Measurements from ENCODE around the gene ANKHD1. TPM values are rescaled to one million over a fixed set of nuclear protein-coding genes. Genes with fewer than 3 reads are reported as not detected.

ANKHD1 gene
- total RNA-seq, 4 donors from 2014 or later = 128 to 177 (median 143) TPM

DNA sequence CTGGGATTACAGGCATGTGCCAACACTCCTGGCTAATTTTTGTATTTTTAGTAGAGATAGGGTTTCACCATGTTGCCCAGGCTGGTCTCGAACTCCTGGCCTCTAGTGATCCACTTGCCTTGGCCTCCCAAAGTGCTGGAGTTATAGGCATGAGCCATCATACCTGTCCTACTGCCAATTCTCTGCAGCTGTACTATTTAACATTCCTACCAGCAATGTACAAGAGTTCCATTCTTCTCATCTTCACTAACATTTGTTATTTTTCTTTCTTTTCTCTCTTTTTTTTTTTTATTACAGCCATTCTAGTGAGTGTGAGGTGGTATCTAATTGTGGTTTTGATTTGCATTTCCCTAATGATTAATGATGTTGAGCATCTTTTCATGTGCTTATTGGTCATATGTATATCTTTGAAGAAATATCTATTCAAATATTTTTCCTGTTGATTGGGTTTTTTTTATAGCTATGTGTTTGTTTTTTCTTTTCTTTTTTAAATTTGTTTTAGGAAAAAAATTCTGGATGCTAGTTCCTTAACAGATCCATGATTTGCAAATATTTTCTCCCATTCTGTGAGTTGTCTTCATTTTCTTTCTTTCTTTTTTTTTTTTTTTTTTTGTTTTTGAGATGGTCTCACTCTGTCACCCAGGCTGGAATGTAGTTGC lies 17.4 kb downstream of the ANKHD1 start:
- TF ChIP-seq, protein P1, sequence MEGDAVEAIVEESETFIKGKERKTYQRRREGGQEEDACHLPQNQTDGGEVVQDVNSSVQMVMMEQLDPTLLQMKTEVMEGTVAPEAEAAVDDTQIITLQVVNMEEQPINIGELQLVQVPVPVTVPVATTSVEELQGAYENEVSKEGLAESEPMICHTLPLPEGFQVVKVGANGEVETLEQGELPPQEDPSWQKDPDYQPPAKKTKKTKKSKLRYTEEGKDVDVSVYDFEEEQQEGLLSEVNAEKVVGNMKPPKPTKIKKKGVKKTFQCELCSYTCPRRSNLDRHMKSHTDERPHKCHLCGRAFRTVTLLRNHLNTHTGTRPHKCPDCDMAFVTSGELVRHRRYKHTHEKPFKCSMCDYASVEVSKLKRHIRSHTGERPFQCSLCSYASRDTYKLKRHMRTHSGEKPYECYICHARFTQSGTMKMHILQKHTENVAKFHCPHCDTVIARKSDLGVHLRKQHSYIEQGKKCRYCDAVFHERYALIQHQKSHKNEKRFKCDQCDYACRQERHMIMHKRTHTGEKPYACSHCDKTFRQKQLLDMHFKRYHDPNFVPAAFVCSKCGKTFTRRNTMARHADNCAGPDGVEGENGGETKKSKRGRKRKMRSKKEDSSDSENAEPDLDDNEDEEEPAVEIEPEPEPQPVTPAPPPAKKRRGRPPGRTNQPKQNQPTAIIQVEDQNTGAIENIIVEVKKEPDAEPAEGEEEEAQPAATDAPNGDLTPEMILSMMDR (IDR thresholded peaks at IDR 0.05; ENCODE audit: low read depth) = no peak

DNA sequence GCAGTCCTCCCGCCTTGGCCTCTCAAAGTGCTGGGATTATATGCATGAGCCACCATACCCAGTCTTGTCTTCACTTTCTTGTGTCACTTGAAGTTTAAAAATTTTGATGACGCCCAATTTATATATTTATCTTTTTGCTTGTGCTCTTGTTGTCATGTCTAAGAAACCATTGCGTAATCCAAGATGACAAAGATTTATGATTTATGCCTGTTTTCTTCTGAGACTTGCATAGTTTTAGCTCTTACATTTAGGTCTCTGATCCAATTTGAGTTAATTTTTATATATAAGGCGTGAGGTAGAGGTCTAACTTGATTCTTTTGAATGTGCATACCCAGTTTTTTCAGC lies 18.6 kb downstream of the ANKHD1 start:
- TF ChIP-seq, protein P1 (IDR thresholded peaks at IDR 0.05; ENCODE audit: low read depth) = no peak

DNA sequence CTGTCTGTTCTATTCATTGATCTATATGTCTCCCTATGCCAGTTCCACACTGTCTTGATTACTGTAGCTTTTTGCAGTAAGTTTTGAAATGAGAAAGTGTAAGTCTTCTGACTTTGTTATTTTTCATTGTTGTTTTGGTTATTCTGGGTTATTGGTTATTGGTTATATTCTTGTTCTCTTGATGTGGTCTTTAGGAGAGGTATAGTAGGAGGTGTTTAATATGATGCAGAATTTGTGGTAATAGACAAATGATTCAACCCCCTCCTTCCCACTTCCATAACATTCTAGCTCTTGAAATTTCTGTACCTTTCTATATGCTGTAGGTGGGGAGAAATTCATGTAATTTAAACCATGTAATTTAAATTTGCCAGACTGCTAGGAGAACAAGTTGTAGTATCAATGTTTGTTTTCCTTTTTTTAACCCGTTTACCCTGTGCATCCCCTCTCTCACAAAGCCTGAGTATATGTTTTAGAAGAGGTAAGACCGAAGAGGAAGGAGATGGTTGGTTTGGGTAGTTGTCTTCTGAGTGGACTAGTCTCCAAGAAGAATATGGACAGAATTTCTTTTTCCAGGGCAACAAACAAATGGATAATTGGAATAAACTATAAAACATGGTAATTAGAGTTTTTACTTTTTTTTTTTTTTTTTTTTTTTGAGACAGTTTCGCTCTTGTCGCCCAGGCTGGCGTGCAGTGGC lies 19.2 kb downstream of the ANKHD1 start:
- TF ChIP-seq, protein P1 (IDR thresholded peaks at IDR 0.05; ENCODE audit: low read depth) = no peak

DNA sequence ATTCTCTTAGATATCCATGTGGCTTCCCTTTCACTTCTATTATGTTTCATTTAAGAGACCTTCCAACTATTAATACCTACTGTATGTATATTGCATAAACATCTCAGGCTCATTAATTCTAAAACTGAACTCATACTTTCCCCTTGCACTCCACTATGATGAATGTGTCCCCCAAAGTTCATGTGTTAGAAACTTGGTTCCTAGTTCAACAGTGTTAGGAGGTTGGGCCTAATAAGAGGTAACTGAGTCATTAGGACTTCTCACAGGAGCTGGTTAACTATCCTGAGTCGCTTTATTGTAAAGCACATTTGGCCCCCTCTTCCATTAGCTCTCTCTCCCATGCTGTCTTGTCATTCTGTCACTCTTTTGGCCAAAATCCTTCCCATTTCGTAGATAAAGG lies 22.0 kb downstream of the ANKHD1 start:
- TF ChIP-seq, protein P1 (IDR thresholded peaks at IDR 0.05; ENCODE audit: low read depth) = no peak

DNA sequence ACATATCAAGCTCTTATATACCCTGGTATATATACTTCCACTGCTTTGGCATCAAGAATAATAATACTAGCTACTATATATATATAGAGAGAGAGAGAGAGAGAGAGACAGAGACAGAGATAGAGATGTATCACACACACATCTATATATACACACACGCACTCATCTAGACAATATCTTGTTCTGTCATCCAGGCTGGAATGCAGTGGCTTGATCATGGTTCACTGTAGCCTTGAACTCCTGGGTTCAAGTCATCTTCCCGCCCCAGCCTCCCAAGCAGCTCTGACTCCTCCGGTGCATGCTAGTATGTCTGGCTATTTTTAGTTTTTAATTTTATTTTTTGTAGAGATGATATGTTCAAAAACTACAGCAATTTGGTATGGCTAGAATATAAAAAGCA lies 22.5 kb downstream of the ANKHD1 start:
- TF ChIP-seq, protein P1 (IDR thresholded peaks at IDR 0.05; ENCODE audit: low read depth) = no peak

DNA sequence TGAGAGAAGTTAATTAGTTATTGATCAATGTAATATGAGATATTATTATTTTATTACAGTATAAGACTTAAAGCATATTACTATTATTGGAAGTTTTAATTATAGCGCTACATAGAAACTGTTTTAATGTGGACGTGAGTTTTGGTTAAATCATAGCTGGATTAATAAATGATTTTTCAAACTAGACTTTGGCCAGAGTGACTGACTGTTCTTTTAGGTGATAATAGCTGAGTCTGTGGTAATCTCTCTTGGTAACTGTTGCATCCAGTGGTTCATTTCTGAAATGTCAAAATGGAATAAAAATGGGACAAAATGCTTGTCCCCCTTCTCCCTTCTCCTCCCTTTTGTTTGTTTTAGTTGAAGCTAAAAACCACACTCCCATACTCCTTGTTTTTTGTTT lies 28.1 kb downstream of the ANKHD1 start:
- TF ChIP-seq, protein P1 (IDR thresholded peaks at IDR 0.05; ENCODE audit: low read depth) = no peak

DNA sequence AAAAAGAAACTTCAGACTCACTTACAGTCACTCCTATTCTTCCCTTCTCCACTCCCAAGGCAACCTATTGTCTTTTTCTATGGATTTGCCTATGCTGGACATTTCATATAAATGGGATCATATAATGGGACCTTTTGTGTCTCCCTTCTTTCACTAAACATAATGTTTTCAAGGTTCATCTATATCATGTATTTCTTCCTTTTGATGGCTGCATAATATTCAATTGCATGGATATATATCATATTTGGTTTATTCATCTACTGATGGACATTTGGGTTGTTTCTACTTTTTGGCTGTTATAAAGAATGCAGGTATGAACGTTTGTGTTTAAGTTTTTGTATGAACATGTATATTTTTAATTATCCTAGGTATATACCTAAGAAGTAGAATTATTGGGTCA lies 30.6 kb downstream of the ANKHD1 start:
- TF ChIP-seq, protein P1 (IDR thresholded peaks at IDR 0.05; ENCODE audit: low read depth) = no peak
